KG1 (cell line): ENCODE data around the gene LINC01488.

Experiments used
- DNase-seq: peaks from one replicate; lab custom pipeline; 2025; lab: John Stamatoyannopoulos, UW

The LINC01488 gene

GRCh38 chr11:69493931-69494821 lies 12.7 kb downstream of the LINC01488 start:
- no peak for DNase-seq

DNA sequence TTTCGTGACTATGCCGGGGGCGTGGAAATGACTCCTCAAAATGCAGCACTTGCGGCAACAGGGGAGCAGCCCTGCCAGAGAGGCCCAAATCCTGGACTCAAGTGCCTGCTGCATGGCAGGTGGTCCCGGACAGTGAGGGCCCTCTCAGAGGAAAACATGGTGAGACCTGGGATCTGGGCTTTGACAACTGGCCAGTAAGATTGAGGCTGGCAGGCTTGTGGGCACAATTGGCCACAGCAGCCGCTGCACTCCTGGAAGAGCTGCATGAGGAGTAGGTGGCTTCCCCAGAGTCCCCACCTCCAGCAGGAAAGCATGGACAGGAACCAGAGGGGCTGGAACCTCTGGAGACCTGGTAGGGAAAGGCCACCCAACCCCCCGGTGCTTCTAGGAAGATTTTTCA lies 13.4 kb downstream of the LINC01488 start:
- DNase-seq: no peak

DNA sequence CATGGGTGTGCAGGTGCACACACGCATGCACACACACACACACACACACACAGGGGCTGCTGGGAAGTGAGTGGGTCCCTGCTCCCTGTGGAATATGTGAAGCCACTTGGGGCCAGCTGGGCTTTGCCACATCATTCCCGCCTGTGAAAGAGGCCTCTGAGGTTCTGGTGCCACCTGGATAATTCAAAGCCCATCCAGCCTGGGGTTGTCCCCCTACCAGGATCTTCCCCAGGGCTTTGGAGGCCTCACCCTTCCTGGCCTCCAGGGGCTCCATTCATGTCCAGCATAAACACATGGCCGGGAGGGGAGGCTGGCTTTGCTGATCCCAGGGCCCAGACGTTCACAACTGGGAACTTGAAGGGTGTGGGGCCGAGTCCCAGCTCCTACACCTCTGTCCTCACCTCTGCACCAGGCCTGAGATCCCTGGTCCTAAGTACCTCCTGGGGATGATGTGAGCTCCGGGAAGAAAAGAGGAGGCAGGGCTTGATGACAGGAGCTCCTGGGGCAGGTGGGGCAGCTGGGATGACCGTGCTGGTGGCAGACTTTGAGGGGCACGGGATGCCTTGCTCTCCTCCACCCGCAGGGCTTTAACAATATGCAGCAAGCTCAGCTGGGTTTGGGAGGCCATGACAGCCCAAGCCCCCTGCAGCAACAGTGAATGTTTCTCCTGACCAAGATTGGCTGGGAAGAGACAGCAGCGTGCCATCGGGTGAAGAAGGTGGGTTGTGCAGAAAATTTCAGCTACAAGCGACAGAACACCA lies 14.2 kb downstream of the LINC01488 start:
- DNase-seq: no peak

GRCh38 chr11:69496202-69496557 lies 14.7 kb downstream of the LINC01488 start:
- DNase-seq: no peak

GRCh38 chr11:69496631-69497220 lies 15.3 kb downstream of the LINC01488 start:
- no peak for DNase-seq

DNA sequence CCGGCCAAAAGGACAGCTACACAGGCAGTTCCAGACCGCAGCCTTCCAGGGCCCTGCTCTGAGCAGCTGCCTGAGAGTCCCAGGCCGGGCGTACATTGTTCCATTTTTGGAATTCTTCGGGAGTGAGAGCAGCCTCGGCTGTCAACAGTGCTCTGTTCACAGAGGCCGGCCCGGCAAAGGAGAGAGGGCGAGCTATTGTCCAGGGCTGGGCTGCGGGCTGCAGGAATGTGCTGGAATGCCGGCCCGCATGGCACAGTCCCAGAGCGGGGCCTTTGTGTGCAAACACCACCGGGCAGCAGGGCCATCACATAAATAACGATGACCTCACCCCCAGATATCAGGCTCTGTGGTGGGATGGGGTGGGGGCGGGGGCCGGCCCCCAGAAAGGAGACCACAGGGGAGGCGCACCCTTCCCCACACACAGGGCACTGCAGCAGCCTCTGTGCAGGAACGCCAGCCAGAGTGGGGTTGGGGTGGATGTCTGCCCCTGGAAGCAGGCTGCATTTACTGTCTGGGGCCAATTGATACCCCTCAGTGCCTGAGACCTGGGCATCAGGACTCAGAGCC lies 15.8 kb downstream of the LINC01488 start:
- no peak for DNase-seq

DNA sequence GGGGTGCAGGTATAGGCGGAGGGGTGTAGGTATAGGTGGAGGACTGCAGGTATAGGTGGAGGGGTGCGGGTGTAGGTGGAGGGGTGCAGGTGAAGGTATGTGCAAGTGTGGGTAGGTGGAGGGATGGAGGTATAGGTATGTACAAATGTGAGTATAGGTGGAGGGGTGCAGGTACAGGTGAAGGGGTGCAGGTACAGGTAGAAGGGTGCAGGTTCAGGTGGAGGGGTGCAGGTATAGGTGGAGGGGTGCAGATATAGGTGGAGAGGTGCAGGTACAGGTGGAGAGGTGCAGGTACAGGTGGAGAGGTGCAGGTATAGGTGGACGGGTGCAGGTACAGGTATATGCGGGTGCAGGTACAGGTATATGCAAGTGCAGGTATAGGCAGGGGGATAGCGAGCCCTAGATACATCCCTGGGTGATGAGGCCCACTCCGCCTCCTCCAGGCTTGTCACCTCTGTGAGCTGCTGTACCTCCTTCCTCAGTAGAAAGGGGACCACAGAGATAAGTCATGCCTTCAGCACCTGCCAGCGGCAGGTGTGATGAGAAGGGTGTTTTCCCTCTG lies 17.2 kb downstream of the LINC01488 start:
- DNase-seq: no peak

DNA sequence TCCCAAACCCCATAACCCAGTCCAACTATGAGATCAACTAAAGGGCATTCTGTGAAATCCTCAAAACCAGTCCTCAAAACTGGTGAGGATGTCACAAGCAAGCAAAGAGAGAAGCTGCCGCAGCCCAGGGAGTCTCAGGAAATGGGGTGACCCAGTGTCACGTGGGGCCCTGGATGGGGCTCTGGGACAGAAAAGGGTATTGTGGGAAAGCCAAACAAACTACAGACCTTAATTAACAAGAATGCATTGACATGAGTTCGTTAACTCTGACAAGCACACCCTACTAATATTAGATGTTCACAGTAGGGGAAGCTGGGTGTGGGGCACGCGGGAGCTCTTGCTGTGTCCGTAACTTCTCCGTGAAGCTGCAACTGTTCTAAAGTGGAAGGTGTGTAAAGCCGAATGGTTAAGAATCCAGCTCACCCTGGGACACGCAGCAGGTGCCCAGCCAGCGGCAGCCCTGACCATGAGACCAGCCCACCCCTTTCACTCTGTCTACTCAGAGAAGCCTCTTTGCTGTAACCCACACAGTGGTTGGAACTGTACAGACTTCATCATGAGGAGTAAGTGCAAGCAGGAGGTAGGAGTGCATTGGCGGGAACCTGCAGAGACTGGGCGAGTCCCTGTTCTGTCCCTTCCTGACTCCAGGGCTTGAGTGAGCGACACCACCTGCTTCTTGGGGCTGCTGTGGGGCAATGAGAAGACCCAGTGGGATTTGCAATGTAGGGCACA lies 17.9 kb downstream of the LINC01488 start:
- DNase-seq: no peak

DNA sequence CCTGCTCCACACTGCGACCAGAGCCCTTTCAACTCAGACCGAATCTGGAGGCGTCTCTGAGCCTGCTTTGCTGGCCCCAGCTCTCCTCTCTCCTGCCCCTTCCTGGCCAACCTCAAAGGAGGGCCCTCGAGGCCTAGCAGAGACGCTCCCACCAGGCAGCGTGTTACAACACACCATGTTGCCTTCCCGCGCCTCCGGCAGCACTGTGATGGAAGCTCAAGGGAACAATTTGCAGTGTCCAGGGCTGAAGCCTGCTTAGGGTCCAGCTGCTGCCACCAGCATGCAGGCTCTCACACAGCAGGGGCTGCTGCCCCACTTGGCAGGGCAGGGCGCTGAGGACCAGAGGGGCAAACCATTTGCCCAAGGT lies 18.4 kb downstream of the LINC01488 start:
- no peak for DNase-seq

DNA sequence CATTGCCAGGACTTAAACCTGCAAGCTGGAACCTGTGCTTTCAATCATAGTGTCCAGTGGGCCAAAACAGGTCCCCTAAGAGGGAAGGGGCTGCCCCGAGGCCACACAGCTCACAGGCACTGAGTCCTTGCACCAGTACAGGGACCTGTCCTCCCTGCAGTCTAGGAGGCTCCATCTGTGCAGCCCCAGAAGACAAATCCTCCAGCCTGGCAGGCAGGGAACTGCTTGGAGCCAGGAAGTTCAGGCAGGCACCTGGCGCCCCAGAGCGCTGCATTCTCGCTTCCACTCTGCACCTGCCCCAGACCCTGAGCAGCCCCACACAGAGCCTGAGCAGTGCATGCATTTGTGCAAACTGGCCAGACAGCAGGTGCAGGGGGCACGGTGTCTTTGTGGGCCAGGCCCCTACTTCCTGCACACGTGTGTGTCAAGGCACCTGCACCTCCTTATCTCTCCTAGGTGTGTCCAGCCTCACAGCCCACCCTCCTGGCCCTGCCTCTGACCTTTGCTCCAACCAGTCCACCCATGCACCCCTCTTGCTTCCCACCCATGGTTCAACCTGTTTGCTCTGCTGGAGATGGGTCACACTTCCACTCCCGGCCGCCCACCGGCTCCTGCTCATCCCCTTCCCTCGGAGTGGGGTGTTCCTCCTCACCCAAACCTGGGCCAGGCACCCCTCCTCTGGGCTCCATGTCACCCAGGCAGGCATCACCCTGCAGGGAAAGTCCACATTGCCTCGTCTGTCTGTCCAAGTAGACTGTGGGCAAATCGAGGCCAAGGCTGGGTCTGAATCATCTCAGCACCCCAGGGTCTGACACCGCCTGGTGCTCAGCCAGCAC lies 19.0 kb downstream of the LINC01488 start:
- no peak for DNase-seq

DNA sequence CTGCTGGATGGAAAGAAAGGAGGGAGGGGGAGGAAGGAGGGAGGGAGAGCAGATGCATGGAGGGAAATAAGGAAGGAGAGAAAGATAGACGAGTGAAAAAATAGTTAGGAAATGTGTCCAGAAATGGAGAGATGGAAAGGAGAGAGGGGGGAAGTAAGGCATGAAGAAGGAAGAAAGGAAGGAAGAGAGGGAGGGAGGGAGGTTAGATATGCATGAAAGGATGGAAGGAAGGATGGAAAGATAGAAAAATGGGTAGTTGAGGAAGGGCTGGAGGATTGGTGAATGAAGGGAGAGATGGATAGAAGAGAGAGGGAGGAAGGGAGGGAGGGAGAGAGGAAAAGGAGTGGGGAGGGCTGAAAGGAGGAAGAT lies 19.6 kb downstream of the LINC01488 start:
- DNase-seq: no peak

GRCh38 chr11:69501891-69502860 lies 20.7 kb downstream of the LINC01488 start:
- no peak for DNase-seq

- DNase-seq: no peak
These were observed 22.7 kb downstream of the LINC01488 start for GRCh38 chr11:69504127-69504526.

DNA sequence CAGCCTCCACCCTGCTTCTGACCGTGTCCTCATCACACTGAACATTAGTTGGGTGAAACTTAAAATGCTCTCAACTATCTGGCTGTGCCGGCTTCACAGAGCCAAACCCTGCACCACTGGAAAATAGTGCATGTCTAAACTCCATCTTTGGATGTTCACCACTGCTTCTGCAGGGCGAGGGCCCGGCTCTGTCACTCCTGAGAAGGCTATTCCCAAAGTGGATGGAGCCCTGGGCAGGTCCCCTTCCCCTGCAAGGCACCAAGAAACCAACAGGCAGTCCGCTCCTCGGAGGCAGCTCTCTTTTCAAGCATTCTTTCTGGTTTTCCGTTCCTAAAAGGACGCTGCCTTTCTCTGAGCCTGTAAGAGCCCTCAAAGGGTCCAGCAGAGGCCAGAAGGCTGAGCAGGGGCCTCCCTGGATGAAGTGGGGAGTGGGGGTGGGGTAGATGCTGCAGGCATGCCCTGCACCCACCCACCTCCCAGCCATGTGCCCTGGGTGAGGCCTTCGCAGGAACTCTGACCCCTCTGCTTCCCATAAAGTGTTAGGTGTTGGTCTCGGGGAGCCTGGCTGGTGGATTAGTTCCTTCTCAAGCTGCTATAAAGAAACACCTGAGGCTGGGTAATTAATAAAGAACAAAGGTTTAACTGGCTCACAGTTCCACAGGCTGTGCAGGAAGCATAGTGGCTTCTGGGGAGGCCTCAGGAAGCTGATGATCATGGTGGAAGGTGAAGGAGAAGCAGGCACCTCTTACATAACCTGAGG lies 23.3 kb downstream of the LINC01488 start:
- DNase-seq: no peak

DNA sequence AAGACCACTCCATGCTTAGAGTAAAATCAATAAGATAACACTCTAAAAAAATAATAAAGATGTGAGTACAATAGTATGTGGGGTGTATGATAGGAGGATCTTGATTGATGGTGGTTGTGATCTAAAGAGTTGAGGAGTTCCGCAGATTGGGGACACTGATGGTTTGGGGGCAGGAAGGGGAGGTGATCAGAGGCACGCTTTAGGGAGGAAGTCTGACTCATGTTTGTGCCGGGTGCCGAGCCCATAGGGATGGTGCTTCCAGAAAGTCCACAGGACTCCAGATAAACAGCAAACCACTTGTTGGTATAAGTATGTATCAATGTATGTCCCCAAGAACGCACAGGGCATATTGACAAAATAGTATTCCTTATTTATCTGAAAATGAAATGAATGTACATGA lies 27.5 kb downstream of the LINC01488 start:
- DNase-seq: no peak

DNA sequence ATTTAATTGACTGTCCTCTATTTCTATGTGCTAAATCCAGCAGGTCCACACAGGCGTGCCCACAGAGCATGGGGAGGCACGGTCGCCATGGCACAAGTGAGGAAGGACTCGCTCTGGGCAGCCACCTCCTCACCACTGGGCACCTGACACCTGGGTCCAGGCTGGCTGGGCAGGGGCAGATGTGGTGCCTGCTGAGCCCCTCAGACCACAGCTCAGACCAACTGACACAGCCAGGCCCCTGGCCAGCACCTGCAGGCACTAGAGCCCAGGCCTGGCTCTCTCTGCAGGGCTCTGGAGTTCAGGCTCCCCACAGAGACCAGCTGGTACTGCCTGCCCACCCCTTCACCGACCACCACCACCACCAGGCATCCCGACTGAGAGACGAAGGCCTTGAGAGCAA lies 27.9 kb downstream of the LINC01488 start:
- DNase-seq: no peak

DNA sequence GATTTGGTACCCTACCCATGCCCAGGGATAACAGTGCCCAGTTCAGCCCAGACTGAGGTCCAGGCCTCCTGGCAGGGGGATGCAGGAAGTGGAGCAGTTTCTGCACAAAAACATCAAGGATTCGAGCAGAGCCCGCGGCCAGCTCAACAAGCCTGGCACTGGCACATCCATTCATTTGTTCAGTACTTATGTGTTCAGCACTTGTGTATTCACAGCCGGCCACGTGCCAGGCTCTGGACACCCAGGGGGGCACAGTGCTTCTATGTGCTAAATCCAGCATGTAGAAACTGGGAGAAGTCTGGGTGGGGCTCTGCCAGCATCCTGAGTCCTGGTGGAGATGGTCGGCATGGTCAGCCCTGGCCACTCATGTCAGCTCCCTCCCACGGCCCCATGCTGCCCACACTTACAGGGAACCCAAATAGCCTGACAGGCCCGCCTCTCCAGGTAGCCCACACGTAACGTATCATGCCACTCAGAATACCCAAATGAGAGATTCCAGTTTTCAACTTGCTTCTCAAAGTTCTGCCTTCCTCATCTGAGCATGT lies 28.5 kb downstream of the LINC01488 start:
- DNase-seq: no peak
